ENCODE results near the gene SAP30.

Gene SAP30, protein sequence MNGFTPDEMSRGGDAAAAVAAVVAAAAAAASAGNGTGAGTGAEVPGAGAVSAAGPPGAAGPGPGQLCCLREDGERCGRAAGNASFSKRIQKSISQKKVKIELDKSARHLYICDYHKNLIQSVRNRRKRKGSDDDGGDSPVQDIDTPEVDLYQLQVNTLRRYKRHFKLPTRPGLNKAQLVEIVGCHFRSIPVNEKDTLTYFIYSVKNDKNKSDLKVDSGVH

DNA sequence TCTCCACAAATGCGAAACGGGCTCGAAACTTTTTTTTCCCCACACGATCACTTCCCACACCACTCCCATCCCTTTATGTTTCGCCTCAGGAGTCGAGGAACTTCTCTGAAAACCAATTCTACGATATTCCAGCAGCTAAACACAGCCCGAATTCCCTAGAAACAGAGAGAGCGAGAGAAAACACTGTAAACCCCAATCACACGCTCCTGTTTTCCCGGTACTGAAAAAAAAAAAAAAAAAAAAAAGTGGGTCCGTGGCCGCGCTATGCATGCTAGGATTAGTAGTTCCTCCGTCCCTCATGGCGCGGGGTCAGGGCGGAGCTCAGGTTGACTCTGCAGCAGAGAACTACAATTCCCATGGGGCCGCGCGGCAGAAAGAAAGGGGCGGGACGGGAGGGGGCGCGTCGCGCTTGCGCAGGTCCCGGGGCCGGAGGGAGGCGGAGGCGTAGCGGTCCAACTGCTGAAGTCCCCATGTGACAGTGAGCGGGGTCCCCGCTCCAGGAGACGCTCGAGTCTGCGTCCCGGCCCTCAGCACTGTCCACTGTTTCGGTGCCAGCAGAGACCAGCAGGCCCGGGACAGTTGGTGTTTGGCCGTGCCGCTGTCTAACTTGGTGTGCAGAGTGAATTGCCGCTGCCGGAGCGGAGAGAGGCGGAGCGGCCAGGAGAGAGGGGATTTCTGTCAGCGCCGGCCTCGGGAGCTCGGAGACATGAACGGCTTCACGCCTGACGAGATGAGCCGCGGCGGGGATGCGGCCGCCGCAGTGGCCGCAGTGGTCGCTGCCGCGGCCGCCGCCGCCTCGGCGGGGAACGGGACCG is at the start of gene SAP30:
Gene SAP30 (plus strand): TSS at position 478 of the 815 bp plus-strand sequence. CDS start 229 bp downstream, at position 707.
- DNase-seq = peak; percentile 81

DNA sequence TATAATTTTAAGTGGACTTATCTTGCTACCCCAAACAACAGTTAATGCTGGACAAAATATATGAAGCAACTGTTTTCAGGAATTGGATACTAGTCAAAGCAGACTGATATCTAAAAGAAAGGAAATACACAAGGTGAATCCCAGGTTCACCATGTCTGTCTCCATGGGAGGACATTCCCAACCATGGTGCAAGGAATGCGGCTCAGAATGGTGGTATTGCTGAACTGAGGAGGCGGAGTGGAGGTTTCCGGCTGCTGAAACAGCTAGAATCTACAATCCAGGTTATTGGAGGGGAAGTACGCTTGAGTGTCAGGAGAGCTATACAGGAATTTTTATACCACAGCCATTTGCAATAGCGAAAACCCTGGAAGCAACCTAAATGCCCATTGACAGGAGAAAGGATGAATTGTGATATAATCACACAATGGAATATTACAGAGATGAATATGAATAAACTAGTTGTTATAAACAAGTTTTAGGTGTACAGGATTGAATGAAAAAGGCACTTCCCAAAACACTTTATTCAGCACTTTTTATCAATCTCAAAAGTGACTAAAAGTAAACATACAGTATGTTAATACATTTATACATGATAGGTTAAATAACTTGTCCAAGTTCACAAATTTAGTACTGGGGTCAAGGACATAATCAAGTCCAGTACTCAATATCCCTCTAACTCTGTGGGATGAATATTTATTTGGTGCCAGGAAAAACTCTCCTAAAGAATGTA is 45.6 kb upstream of the SAP30 start:
- DNase-seq = no peak

DNA sequence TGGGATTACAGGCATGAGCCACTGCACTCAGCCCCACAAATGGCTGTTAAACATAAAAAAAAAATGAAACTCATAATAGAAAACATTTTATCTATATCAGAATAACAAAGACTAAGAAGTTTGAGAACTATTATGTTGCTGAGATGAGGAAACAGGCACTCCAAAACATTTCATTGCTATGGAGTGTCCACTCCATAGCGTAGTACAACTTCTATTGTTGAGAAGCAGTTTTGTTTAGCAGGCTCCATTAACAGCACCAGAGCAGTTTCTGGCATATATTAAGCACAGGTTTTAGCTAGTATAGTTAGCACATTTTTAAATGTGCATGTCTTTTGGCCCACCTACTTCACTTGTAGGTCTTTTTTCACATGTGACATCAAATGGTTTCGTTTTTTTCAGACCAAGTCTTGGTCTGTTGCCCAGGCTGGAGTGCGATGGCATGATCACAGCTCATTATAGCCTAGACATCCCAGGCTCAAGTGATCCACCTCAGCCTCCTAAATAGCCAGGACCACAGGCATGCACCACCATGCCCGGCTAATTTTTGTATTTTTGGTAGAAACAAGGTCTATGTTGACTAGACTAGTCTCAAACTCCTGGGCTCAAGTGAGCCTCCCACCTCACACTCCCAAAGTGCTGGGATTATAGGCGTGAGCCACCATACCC is 42.4 kb upstream of the SAP30 start:
- DNase-seq = no peak

DNA sequence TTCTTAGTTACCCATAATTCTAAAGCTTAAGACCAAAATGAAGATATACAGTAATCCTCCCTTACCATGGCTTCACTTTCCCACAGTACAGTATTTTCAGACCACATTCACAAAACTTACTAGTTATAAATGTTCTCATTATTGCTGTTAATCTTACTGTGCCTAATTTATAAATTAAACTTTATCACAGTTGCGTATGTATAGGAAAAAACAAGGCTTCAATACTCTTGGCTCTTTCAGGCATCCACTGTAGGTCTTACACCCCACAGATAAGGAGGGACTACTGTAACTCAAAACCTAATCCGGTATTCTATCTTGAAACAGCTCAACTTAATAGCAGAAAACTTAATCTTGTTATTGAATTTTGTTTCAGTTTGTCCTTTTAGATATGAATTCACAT is 40.2 kb upstream of the SAP30 start:
- DNase-seq = no peak

DNA sequence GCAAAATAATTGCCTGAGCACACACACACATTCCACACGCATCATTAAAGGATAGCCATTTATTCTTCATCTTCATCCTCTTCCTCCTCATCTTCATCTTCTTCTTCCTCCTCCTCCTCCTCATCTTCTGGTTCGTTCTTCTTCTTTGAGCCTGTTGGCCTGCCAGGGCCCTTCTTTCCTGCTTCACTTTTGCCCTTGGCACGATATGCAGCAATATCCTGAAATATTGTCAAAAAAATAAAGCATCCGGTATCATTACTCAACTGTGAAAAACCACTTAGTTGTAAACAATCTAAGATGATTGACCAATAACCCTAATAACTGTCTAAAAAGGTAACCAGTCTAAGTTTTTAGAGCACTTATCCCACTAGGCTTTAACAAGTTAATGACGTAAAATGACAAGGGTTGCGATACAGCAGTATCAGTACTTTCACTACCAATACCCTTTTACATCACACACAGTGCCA is 38.7 kb upstream of the SAP30 start:
- DNase-seq = no peak

DNA sequence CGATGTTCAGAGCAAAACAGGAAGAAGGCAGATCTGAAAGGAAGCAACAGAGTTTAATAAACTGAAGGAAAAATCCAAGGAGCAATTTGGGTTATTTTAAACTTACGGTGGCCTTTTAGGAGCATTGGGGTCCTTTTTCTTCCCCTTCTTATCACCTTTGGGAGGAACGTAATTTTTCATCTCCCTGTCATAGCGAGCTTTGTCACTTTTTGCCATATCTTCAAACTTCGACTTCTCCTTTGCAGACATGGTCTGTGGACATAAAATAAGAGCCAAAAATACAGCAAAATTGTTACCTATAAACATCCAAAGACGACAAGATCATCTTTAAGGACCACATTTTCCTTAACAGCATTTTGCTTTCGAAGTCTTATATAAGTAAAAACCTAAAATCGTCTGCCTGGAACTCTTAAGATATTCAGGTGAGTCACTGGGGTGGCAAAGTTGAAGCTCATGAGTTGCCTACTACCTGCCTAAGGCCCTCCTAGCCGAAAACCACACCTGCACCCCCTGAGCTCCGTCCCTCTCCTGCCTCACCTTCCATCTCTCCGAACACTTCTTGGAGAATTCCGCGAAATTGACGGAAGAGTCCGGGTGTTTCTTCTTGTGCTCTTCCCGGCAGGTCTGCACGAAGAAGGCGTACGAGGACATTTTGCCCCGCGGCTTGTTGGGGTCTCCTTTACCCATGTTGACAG is 37.6 kb upstream of the SAP30 start:
- no peak for DNase-seq

DNA sequence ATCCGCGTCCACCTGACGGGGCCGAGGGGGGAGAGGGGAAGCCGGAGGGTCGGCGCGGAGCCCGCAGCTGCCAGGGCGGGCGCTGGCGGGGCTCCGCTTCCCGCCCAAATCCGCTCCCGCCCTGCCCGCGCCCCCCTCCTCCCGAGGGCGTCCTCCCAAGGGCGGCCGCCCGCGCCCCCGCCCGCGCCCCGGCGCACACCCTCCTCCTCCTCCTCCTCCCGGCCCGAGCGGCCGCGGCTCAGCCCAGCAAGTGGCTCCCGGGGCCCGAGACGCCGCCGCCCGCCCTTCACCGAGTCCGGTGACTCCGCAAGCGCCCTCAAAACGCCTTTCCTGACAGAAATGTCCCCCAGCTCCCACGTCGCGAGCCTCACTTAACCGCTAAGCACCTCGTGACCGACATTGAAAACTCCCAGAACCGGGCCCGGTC is 37.1 kb upstream of the SAP30 start:
- DNase-seq = no peak

DNA sequence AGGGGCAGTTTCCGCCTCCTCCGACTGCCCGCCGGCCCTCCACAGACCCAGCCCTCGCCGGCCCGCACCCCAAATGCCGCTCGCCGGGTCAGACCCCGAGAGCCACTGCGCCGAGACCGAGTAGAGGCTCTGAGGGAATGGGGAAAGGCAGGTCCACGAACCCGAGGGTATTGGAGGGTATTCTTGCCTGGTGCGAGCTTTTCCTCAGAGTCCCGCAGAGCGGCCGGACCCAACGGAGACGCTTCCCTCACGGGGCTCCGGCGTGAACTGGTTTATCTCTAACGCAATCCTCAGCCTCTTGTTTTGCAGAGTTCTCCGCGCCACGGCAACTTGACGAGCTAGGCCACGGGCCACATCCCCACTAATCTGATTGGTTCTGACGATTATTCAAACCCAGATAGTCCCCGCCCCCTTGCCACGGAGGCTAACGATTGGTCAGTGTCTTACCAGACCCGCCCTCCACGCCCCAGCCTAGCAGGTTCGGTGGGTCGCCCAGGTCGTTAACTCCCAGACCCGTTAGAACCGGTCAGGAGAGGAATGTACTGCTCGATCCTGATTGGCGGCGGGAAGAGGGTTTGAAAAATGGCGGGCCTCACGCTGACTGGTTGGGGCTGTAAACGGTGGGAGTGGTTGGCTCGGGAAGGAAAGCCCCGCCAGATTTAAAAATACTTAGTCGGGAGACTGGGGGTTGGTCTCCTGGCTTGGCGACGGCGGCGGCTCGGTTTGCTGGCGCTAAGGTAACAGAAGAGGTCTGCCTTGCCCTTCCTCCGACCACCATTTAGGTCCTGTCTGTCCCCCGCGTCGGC is 36.5 kb upstream of the SAP30 start, which contains the start of gene HMGB2:
Gene HMGB2 (minus strand): TSS at position 274 of the 806 bp plus-strand sequence. CDS start 709 bp downstream, outside the sequence.
- DNase-seq = peak; percentile 81

DNA sequence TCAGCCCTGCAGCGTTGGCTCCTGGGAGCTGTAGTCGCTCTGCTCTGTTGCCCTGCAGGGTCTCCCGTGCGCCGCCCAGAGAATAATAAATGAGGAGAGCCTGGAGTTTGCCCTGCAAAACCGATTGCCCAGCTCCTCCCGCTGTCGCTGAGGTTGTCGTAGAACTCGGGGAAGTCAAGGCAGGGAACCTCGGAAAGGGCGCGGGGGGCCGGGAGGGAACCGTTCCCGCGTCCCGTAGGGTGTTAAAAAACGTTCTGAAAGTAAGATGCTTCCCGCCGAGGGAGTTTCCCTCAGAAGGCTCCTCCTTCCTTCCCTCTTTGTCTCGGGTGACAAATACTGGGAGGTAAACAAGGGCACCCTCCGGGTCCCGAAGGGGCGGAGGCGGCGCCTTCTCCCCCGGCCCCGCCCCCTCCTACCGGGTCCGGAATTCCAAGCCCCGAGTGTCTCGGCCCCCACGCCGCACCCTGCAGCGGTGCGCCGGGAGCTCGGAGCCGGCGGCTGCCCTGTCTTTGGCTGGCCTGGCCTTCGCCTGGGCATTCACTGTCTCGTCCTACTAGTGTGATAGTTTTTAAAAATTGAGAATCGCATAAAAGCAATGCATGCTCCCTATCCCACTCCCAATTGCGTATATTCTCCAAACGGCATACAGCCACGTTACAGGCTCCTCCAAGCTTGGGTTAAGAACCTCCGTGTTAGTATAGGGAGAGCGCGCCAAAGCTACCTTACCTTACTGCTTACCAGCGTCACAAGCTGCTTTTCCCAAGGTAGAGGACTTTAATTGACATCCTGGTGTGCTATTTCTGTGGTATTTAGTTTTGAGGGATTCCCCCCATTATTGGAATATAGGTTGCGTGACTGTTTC is 35.6 kb upstream of the SAP30 start:
- DNase-seq = peak; percentile 75

DNA sequence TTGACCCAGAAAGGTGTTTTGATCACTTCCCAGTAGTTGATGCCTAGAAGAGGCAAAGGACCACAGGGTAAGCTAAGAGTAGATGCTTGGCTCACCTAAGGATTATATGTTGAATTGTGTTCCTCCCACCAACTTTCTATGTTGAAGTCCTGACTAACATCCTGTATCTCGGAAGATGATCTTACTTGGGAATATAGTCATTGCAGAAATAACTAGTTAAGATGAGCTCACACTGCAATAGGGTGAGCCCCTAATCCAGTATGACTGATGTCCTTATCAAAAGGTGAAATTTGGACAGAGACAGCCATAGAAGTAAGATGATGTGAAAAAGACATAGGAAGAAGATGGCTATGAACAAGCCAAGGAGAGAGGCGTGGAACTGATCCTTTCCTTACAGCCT is 33.3 kb upstream of the SAP30 start:
- DNase-seq = no peak

DNA sequence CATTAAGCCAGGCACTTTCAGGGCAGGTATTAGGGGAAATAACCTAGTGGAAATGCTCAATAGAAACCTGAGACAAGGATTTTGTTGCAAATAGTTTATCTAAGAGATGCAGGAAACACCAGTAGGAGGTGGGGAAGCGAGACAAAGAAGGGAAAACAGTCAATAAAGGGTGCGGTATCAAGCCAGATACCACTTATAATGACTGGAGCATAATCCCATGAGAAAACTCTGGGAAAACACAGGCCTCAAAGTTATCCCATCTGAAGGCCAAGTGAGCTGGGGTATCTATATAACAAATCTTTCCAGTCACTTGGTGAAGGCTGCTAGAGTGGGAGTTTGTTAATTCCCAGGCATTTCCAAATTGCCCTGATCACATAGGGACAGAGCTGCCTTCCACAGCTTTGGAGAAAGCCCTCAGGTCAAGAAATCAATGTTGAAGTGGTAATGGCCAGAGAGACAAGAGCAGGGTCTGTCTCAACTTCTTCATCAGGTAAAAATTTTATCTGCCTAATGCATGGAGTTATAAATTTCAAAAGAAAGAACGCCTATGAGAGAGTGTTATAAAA is 26.8 kb upstream of the SAP30 start:
- DNase-seq = no peak

DNA sequence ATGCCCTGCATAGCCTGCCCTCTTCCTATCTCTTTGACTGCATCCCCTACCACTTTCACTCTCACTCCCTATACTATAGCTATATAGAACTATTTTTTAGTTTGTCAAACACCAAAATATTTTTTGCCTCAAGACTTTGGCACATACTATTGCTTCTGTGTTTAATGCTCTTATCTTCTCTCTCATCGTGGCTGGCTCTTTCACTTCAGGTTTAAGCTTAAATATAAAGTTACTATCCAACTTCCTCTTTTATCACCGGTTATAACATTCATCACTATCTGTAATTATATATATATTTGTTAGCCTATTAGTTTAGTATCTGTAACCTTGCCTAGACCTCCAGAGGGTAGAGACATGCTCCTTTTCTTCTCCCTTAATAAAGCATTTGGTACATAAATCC is 25.1 kb upstream of the SAP30 start:
- DNase-seq = no peak

DNA sequence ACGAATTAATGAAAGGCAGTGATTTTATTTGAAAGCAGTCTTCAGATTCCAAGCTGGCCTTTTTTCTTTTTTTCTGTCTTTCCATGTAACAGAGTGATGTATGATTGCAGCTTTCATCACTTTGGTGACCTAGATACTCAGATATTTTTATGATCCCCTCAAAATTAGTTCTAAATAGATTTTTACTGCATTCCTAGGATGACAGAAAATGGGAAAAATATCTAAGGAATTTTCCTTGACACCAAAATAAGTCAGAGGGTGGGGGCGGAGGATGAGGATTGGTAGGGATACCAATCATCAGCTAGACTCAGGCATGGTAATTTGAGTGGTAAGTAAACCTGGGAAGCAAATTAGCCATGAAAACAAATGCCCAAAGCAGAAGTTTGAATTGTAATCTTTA is 24.7 kb upstream of the SAP30 start:
- no peak for DNase-seq

DNA sequence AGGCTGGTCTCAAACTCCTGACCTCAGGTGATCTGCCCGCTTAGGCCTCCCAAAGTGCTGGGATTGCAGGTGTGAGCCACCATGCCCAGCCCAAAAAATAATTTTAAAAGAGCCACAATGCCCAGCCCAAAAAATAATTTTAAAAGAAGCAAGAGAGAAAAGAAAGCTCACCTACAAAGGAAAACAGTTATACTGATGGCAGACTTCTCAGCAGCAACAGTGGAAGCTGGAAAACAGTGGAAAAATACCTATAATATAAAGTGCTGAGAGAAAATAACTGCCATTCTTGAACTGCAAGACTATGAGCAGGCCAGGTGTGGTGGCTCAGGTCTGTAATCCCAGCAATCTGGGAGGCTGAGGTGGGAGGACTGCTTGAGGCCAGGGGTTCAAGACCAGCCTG is 23.3 kb upstream of the SAP30 start:
- DNase-seq = no peak

DNA sequence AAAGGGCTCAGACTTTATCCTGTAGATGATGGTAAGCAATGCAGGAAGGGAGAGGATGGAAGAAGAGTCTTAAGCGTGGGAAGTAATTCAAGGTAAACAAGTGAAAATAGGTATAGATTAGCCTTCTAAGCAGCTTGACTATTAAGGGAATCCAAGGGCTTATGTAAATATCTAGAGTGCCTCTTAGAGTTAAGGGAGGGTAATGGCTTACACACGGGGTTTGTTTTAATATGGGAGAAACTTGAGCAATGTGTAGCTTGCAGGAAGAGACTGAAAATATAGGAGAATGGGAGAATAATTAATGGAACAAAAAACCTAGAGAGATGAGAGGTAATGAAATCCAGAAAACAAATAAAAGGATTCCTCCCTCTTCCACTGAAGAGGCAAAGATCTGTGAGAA is 12.8 kb upstream of the SAP30 start:
- no peak for DNase-seq

DNA sequence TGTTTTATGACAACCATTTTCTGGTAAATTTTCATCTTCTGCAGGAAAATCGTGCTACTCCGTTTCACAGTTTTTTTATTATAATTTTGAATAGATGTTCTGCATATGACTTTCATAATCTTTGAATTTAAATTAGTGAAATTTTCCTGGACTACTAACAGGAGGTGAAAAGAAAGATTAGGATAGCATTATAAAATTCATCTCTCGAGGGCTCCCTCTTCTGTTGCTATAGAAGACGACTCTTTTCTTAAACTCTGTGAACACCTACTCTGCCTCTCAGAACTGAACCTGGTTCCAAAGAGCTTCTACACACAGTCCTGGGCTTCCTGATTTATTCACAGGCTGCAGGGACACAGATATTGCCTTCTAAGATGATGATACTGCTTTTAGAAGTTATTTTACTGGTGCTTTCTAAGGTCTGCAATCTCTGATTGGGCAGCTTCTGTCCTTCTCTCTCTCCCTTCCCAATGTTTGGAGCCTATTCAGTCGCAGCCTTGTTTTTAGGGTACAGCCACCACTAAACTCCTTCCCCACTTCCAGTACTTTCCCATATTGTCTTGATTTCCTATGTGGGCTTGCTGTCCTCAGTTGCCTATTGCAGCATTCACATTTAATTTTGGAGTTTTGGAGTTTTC is 10.1 kb upstream of the SAP30 start:
- DNase-seq = no peak

DNA sequence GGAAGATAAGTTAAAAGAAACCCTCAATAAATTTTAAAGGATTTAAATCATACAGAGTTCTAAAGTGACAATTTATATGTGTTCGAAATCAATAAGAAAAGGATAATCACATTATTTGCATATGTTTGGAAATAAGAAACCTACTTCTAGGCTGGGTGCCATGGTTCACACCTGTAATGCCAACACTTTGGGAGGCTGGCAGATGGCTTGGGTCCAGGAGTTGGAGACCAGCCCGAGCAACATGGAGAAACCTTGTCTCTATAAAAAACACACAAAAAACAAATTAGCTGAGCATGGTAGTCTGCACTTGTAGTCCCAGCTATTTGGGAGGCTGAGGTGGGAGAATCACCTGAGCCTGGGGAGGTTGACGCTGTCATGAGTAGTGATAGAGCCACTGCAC is 8.1 kb upstream of the SAP30 start:
- DNase-seq = no peak

DNA sequence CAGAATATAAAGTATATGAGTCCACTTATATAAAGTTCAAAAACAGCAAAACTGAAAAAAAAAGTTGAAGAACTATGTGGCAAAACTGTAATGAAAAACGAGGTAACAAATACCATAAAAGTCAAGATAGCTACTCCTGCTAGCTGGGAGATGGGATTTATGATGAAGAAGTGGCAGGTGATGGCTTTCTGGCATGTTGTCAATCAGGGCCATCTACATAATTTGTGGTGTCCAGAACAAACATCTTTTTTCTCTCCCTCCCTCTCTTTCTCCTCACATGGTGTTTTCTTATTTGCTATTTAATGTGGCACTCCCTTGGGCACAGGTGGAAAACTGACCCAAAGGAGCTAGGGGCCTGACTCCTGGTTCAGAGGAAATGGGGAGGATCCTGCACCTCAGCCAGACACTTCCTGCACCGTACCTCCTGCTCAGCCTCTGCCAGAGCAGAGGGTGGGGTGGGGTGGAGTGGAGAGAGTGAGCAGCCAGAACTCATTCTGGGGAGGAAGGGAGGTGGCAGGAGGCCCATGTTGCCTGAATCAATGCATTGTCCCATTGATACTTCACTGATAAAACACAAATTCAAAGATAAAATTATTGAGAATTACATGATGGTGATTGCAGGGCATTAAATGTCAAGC is 5.3 kb upstream of the SAP30 start:
- DNase-seq = no peak

DNA sequence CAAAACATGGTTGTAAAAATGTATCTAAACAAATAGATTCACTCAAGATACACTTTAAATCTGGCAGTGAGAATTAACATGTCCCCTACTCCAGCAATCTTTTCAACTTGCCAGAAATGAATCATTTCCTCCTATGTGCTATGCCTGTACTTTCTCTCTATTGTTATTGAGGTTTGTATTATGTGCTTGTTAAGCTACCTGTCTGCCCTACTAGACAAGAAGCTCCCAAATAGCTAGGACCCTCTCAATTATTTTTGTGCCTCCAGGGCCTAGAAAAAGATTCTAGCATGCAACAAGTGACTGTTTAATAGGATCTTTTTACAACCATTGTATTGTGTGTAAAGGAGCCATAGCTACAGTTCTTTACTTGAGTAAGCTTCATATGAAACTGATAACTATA is 3.5 kb upstream of the SAP30 start:
- no peak for DNase-seq

Measured in 8988T (cell line).